Measurements from ENCODE around the gene LTBP2. TPM values are rescaled to one million over a fixed set of nuclear protein-coding genes. Genes with fewer than 3 reads are reported as not detected.
A peak's percentile ranks its signal among the peaks of the same experiment; 100 is the strongest.

Gene LTBP2
- total and polyA plus RNA-seq, 2 of the 13 experiments (the other 11 are each of a cell fraction or from before 2014, with no cell fraction given) = 0.20 to 0.41 TPM

DNA sequence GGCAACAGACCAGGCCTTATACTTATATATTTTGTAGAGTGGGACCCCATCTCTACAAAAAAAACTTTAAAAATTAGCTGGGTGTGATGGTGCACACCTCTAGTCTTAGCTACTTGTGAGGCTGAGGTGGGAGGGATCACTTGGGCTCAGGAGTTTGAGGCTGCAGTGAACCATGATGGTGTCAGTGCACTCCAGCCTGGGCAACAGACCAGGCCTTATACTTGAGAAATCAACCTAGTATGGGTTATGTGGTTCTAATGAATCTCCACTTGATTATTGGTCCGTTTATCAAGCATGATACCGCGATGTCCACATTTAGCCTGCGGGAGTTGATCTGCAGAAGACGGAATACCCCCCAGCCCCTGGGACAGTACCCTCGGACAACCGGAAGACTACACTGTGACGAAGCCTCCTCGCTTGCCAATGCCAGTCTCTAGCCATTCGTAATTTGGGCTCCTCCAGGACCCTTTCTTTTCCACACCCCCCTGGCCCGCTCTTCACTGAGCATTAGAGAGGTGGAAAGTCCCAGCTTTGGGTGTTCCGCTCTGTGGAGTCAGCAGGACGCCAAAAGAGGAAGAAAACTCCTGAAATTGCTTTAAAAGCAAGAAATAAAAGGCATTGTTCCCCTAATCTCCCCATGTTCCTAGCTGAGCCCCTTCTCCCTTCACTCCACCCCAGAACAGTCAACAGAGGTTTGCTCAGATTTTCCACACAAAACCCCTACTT, 19.4 kb downstream of the LTBP2 start:
- 85% methylated on average over 12 of the region's 13 CpGs for whole genome bisulfite sequencing (ENCODE audit: low lambda C conversion rate)
- ATAC-seq (no peak), FAIRE-seq (no peak), DNase-seq (ENCODE audit: low spot score) (no peak)
- Histone ChIP-seq H2AFZ (ENCODE audit: low read length) (no peak overlapping the region), H3K9ac (ENCODE audit: insufficient read depth, low read depth, low read length) (no peak overlapping the region), H3K27me3 (ENCODE audit: control insufficient read depth in 1 of 2, insufficient read depth in 2 of 2, low read length in 2 of 2) (0 out of 5 replicates have a peak, but pooled peaks cover 0 to 1% of the 10 kb centered on the region in 2 experiments), H4K20me1 (ENCODE audit: insufficient read depth, low read length) (no peaks in the 10 kb centered on the region), H3K79me2 (ENCODE audit: insufficient read depth, low read length) (no peaks in the 10 kb centered on the region), H3K9me3 (ENCODE audit: low read length) (no peaks in the 10 kb centered on the region), H3K4me1 (ENCODE audit: insufficient read depth, low read length) (peaks cover 33% of the 10 kb centered on the region), H3K36me3 (replicated peaks in 1 of 2; ENCODE audit: control insufficient read depth in 1 of 2, insufficient read depth in 2 of 2, low read length in 2 of 2) (no peaks in the 10 kb centered on the region), H3K27ac (ENCODE audit: extremely low read length, insufficient read depth, low read length) (no peak overlapping the region), H3K4me2 (ENCODE audit: low read depth, low read length) (peak overlapping the region; percentile 61; the same call in 1 of the 2 replicates), H3K4me3 (replicated peaks in 1 of 3; ENCODE audit: insufficient read depth in 1 of 3, low read depth in 2 of 3, low read length in 3 of 3) (no peak overlapping the region)
- ChIA-PET CTCF (ENCODE audit: low intra/inter-chr PET ratio, low total read pairs) (no interaction called here), POLR2A (no interaction called here)
- no peak for TF ChIP-seq HDAC1 (CRISPR knock-in tag; IDR thresholded peaks at IDR 0.05)
- TF ChIP-seq FLYWCH1 (CRISPR knock-in tag; IDR thresholded peaks at IDR 0.05) = no peak
- no peak for TF ChIP-seq RBFOX2 (IDR thresholded peaks at IDR 0.05; ENCODE audit: low read depth, low read length)
- no peak for TF ChIP-seq ZNF775 (CRISPR knock-in tag; IDR thresholded peaks at IDR 0.05; ENCODE audit: borderline replicate concordance)
- TF ChIP-seq TEAD3 (CRISPR knock-in tag; optimal IDR thresholded peaks at IDR 0.05; ENCODE audit: borderline replicate concordance) = no peak
- TF ChIP-seq MIER2 (CRISPR knock-in tag; IDR thresholded peaks at IDR 0.05) = no peak
- no peak for TF ChIP-seq ZMYM2 (CRISPR knock-in tag; IDR thresholded peaks at IDR 0.05)
- TF ChIP-seq ZNF24 (IDR thresholded peaks at IDR 0.05) = no peak
- TF ChIP-seq ZNF367 (CRISPR knock-in tag; IDR thresholded peaks at IDR 0.05; ENCODE audit: borderline replicate concordance) = no peak
- TF ChIP-seq, protein P1, sequence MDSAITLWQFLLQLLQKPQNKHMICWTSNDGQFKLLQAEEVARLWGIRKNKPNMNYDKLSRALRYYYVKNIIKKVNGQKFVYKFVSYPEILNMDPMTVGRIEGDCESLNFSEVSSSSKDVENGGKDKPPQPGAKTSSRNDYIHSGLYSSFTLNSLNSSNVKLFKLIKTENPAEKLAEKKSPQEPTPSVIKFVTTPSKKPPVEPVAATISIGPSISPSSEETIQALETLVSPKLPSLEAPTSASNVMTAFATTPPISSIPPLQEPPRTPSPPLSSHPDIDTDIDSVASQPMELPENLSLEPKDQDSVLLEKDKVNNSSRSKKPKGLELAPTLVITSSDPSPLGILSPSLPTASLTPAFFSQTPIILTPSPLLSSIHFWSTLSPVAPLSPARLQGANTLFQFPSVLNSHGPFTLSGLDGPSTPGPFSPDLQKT (CRISPR knock-in tag; IDR thresholded peaks at IDR 0.05; ENCODE audit: borderline replicate concordance) = no peak
- TF ChIP-seq ZNF567 (CRISPR knock-in tag; IDR thresholded peaks at IDR 0.05; ENCODE audit: borderline replicate concordance) = no peak
- TF ChIP-seq MEIS1 (CRISPR knock-in tag; IDR thresholded peaks at IDR 0.05; ENCODE audit: borderline replicate concordance) = no peak
- no TSS peak for BruUV-seq (replicated peaks)
- intact Hi-C loops (cut with micrococcal nuclease; ENCODE audit: unreplicated experiment) (no loop called here), in situ Hi-C loops (cut with HindIII; ENCODE audit: extremely low pct_ligation_motif_present, low pct_unique_long_range_greater_than_20kb) (no loop called here)

All from HepG2 (cell line).